Stimulated activated naive CD4-positive, alpha-beta T cell (primary cell): ENCODE results near the gene EIF4A3.

Experiments
- DNase-seq, 6 experiments: peaks; one replicate each; lab custom pipeline; 2025; lab: John Stamatoyannopoulos, UW

EIF4A3 gene

DNA sequence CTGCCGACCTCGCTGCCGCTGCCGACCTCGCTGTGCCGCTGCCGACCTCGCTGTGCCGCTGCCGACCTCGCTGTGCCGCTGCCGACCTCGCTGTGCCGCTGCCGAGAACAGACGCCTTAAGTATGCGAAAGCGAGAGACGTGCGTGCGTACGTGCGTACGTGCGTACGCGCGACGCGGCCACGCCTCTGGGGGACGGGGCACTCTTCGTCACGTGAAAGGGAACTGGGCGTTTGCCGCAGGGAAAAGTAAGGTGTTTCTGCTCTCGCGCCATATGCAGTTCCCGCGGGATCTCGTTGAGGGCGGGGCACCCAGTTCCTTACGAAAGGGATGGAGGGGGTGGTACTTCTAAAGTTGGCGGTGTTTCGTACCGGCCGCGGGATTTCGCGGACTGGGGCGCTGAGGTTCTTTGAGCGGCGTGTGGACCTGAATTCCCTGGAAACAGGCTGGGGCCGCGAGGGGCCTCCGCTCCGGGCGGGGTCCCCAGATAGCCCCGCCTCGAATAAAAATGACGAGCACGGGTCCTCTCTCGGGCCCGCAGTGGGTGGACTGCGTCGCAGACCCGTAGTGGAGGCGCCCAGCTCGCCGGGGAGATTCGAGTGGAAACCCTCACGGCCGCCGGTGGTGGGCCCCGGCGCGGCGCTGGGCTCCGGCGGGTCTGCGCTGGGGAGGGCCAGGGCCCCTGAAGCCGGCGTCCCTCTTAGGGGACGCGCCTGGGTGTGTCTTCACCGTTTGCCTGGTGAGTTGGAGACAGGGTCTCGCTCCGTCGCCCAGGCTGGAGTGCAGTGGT, at the start of gene EIF4A3:
EIF4A3 (minus strand) TSS at position 94 of the 788 bp plus-strand sequence. CDS start 167 bp downstream, outside the sequence.
- DNase-seq = peak; percentile 91 to 99 (median 96)

GRCh38 chr17:80196652-80197051, 49.7 kb upstream of the EIF4A3 start:
- DNase-seq = no peak

DNA sequence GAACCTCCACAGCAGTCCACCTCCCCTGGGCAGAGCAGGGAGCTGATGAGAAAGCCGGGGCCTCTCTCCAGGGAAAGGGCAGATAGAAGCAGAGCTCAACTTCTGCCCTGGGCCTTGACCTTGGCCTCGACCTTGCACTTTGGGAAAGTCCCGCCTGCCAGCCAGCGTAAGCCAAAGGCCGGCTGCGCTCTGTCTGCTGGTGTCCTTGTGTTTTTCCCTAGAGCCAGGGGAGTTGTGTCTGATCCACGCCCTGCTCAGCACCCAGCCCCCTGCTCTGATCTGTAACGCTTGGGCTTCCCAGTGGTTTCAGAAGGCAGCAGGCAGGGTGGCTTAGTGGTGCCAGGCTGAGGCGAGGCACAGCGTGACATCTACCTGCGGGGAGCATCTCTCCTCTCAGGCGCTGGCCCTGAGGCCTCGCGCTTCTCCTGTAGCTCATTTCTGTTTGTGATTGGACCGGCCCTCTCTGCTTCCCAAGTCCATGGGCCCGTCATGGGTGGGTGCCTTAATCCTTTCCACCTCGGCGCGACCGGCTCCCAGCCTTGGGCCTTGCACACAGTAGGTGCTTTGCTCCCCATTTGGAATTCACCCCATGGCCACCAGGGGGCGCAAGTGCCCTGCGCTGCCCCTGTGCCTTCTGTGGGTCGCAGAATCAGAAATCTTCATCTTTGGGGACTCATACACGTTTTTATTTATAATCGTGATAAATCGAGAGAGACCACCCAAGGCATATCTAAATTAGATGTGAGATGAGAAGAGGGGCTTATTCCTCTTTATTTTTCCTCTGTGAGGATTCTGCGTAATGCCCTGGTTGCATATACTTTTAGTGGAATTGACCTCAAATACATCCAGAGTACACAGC, 49.0 kb upstream of the EIF4A3 start:
- DNase-seq = peak; percentile 12 to 68 (median 49)

DNA sequence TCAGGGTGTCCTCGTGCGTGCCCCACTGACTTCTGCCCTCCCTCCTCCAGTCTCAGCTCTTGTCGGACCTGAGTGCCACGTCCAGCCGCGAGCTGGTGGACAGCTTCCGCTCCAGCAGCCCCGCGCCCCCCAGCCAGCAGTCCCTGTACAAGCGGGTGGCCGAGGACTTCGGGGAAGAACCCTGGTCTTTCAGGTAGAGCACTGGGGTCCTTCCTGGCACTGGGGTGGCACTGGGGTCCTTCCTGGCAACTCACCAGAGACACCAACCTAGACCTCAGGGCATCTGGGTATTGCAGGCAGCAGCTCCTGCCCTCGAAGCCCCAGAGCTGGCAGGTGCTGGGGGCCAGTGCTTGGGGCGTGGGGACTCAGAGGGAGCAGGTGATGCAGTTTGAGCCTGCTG, 48.2 kb upstream of the EIF4A3 start:
- DNase-seq = no peak

DNA sequence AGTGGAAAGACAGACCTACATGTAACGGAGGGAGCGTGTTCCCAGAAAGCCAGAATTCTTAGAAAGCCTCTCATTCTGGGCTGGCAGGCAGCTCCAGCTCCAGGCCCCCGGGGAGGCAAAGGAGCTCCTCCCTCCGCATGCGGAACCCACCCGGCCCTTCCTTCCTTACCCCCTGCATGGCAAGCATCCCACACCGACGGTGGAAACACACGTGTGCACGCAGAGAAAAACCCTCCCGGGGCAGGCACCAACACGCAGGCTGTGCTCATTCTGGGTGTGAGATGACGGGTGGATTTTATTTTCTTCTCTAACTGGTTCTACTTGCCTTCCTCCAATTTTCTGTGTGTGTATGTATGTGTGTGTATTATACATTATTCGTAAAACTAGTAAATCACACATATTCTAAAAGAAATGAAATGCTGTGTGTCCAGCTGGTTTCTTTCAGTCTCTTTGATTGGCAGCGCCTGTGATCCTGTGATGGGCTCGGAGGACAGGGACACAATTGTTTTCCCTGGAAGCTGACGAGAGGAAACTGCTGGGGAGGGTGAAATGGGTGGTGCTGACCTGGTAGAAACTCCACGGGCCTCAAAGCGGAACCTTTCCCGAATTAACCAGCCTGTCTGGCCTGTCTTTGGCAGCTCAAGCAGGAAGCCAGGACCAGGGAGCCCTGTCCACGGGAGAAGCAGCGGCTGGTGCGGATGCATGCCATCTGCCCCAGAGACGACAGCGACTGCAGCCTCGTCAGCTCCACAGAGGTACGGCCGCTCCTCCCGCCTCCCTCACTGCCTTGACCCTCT, 45.1 kb upstream of the EIF4A3 start:
- DNase-seq = no peak

DNA sequence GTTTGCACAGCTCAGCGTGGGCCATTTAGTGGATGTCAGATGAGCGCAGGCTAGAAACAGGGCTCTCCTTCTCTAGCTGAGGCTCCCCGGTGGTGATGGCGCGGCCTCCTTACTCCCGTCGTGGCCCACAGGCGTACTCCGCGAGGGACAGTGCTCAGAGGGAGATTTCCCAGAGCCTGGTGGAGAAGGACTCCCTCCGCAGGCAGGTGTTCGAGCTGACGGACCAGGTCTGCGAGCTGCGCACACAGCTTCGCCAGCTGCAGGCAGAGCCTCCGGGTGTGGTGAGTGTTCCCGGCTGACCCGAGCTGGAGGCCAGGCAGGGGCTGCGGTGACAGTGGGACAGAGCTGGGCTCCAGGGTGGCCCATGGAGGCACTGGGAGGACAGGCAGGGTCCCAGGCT, 44.3 kb upstream of the EIF4A3 start:
- no peak for DNase-seq

- DNase-seq = no peak
Measured at GRCh38 chr17:80190716-80191115, 43.8 kb upstream of the EIF4A3 start.

DNA sequence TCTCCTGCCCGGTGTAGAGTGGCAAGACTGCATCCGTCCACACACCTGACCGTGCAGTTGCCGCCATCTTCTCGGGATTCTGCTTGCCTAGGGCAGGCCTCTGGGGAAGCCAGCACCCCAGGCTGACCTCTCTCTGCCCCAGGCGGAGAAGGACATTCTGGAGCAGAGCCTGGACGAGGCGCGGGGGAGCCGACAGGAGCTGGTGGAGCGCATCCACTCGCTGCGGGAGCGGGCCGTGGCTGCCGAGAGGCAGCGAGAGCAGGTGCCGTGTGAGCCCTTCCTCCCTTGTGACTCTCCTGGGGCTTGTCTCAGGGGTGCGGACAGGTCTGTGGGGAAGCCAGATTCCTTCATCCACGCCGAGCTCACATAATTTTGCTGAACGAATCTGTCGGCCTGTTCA, 42.7 kb upstream of the EIF4A3 start:
- DNase-seq = no peak

DNA sequence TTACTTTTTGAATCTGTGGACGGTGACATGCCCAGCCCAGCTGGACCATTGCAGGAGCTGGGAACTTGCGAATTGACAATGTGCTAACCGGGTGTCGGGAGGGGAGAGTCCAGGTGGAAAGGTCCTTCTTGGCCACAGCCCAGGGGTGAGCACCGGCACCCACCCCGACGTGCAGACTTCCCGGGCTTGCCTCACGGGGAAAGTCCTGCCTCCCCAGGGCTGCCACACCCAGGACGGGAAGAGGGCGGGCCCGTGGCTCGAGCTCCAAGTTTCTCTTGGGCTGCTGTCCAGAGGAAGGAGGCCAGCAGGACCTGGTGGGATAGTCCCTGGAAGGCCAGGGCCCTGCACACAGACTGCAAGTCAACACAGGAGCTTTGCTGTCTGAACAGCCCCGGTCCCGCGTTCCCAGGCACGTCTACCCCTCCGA, 40.6 kb upstream of the EIF4A3 start:
- DNase-seq = no peak

DNA sequence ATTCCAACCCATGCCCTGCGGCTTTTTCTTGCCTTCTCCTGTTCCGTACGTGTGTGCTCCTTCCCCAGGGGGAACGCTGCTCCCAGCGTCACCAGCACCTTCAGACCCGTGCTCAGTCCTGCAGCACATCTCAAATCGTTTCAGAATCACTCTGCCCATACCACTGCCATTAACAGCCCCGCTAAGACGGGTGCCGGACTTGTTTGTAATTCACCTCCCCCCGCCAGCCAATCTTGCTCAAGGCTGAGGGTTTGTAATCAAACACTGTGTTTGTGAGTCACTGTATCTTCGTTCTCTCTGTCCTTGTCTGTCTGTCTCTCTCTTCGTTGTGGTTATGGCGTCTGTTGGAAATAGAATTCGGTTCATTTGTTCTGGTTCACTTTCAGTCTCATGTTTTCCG, 40.2 kb upstream of the EIF4A3 start:
- no peak for DNase-seq

- no peak for DNase-seq
Measured at GRCh38 chr17:80185968-80186367, 39.0 kb upstream of the EIF4A3 start.

GRCh38 chr17:80184423-80184714, 37.4 kb upstream of the EIF4A3 start:
- DNase-seq = no peak

DNA sequence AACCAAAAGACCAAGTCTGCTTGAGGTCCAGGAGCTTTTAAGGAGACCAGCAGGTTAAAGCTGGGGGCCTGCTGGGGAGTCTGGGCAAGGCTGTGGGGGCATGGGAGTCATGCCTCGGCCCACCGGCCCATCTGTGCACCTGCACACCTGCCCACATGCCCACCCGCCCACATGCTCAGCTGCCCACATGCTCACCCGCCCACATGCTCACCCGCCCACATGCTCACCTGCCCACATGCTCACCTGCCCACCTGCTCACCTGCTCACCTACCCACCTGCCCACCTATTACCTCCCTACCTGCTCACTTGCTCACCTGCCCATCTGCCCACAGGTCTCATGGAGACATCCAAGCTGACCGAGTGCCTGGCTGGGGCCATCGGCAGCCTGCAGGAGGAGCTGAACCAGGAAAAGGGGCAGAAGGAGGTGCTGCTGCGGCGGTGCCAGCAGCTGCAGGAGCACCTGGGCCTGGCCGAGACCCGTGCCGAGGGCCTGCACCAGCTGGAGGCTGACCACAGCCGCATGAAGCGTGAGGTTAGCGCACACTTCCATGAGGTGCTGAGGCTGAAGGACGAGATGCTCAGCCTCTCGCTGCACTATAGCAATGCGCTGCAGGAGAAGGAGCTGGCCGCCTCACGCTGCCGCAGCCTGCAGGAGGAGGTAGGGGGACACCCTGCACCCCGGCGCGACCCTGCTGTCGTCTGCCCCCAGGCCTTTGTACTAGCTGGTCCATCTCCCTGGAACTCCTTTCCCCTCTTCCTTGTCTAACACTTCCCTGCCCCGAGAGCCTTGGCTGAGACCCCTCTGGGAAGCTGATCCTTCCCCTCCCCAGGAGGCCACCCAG, 36.9 kb upstream of the EIF4A3 start:
- DNase-seq = no peak

GRCh38 chr17:80182845-80183223, 35.9 kb upstream of the EIF4A3 start:
- DNase-seq = no peak

- DNase-seq = no peak
Measured at GRCh38 chr17:80182118-80182844, 35.4 kb upstream of the EIF4A3 start.

DNA sequence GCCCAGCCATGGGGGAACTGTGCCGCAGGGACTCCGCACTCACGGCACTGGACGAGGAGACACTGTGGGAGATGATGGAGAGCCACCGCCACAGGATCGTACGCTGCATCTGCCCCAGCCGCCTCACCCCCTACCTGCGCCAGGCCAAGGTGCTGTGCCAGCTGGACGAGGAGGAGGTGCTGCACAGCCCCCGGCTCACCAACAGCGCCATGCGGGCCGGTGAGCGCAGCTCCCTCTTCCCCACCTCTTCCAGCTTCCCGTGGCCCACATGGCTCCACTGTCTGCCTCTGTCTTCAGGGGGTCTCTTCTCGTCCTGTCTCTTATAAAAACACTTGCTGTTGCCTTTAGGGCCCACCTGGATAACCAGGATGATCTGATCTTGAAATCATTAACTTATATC, 34.5 kb upstream of the EIF4A3 start:
- DNase-seq = no peak

- no peak for DNase-seq
Measured at GRCh38 chr17:80180192-80180591, 33.3 kb upstream of the EIF4A3 start.

- no peak for DNase-seq
Measured at GRCh38 chr17:80177986-80178595, 31.2 kb upstream of the EIF4A3 start.

DNA sequence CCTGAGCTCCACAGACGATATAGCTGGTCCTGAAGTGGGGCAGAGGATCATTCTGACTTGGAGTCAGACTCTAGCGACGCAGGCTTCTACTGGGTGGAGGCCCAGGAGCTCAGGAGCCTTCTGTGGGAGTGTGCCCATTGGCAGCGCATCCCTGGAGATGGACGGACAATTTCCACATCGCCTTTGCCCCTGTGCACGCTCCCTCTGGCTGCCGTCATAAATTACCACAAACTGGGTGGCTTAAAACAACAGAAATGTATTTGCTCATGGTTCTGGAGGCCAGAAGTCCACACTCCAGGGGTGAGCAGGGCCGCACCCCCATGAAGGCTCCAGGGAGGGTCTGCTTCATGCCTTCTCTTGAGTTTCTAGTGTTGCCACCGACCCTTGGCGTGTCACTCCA, 29.8 kb upstream of the EIF4A3 start:
- no peak for DNase-seq

DNA sequence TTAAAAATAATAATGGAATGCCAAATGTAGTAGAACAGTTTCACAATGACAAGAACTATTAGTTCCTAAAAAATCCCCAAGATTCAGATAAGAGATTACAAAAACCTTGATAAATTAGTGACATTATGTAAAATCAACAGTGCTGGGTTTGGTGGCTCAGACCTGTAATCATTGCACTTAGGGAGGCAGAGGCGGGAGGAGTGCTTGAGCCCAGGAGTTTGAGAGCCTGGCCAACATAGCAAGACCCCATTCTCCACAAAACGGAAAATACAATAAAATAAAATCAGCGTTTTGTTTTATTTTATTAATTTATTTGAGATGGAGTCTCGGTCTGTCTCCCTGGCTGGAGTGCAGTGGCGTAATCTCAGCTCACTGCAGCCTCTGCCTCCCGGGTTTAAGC, 27.0 kb upstream of the EIF4A3 start:
- no peak for DNase-seq

DNA sequence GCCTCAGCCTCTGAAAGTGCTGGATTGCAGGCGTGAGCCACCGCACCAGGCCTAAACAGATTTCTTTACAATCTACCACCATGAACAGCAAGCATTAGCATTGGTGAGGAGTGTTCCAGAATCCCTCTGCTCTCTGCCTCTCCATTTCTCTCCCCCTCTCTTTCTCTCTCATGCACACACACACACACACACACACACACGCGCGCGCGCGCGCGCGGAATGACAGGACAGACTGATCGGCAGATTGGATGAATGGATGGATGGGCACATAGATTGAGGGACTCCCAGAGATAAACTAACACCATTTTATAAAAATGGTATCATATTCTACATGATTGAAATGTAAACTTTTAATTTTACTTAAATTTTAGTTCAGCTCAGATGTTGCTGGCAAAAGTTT, 26.2 kb upstream of the EIF4A3 start:
- DNase-seq = no peak
